Amniotic stem cell (primary cell): ENCODE measurements around the gene PCDHB1.
"Not testable (repeated sequence)": the region's sequence is repeated elsewhere in the genome, so short reads cannot be mapped to it uniquely, and the experiment has no call there.

ENCODE experiments used
- DNase-seq: peaks from one replicate; lab custom pipeline; 2025; lab: John Stamatoyannopoulos, UW

Gene PCDHB1

DNA sequence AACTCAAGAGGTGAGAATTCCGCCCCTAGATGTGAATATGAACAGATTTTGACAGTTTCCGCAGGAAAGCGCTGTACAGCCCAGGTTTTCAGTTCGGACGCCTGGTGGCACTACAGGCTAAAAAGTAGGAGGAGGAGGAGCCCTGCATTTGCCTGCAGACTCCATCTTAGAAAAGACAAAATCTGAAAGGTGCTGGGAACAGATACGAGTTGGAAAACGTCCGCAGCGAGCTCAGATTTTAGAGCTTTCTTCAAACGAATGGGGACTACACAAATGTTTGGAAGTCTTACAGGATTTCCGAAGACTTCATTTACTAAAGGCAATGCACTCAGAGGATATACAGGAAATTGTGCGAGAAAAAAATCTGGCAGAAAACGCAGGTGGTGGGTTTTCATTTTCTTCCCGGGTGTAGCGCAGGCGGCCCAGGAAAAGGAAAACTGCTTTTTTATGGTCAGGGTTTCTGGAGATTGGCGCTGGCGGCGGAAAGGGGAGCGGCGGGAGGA is 33.4 kb downstream of the PCDHB1 start:
- DNase-seq, result no peak

DNA sequence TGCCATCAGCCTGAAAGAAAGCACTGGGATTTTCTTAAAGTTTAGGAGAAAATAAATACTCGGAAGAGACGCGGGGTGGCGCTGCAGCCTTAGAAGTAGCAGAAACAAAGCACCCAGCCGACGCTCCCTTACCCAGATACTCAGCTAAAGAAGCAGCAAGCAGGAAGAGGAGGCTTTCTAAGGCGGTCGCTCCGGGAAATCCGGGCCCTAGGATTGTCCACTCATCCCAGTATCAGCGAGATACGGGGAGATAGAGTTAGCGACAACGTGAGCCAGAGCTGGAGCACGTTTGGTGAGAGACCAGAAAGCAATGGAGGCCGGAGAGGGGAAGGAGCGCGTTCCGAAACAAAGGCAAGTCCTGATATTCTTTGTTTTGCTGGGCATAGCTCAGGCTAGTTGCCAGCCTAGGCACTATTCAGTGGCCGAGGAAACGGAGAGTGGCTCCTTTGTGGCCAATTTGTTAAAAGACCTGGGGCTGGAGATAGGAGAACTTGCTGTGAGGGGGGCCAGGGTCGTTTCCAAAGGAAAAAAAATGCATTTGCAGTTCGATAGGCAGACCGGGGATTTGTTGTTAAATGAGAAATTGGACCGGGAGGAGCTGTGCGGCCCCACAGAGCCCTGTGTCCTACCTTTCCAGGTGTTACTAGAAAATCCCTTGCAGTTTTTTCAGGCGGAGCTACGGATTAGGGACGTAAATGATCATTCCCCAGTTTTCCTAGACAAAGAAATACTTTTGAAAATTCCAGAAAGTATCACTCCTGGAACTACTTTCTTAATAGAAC is 43.5 kb downstream of the PCDHB1 start, which contains the start of gene PCDHB2:
Gene PCDHB2, plus strand, starts transcription at position 135 of the 782 bp plus-strand sequence. Its CDS starts 176 bp downstream, at position 311.
- DNase-seq, result no peak

DNA sequence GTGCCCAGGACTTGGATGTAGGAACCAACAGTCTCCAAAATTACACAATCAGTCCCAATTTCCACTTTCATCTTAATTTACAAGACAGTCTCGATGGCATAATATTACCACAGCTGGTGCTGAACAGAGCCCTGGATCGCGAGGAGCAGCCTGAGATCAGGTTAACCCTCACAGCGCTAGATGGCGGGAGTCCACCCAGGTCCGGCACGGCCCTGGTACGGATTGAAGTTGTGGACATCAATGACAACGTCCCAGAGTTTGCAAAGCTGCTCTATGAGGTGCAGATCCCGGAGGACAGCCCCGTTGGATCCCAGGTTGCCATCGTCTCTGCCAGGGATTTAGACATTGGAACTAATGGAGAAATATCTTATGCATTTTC is 44.1 kb downstream of the PCDHB1 start:
- no peak for DNase-seq

DNA sequence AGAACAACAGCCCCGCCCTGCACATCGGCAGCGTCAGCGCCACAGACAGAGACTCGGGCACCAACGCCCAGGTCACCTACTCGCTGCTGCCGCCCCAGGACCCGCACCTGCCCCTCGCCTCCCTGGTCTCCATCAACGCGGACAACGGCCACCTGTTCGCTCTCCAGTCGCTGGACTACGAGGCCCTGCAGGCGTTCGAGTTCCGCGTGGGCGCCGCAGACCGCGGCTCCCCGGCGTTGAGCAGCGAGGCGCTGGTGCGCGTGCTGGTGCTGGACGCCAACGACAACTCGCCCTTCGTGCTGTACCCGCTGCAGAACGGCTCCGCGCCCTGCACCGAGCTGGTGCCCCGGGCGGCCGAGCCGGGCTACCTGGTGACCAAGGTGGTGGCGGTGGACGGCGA is 45.0 kb downstream of the PCDHB1 start:
- not testable (repeated sequence) for DNase-seq

DNA sequence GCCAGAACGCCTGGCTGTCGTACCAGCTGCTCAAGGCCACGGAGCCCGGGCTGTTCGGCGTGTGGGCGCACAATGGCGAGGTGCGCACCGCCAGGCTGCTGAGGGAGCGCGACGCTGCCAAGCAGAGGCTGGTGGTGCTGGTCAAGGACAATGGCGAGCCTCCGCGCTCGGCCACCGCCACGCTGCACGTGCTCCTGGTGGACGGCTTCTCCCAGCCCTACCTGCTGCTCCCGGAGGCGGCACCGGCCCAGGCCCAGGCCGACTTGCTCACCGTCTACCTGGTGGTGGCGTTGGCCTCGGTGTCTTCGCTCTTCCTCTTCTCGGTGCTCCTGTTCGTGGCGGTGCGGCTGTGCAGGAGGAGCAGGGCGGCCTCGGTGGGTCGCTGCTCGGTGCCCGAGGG is 45.4 kb downstream of the PCDHB1 start:
- DNase-seq, result not testable (repeated sequence)

DNA sequence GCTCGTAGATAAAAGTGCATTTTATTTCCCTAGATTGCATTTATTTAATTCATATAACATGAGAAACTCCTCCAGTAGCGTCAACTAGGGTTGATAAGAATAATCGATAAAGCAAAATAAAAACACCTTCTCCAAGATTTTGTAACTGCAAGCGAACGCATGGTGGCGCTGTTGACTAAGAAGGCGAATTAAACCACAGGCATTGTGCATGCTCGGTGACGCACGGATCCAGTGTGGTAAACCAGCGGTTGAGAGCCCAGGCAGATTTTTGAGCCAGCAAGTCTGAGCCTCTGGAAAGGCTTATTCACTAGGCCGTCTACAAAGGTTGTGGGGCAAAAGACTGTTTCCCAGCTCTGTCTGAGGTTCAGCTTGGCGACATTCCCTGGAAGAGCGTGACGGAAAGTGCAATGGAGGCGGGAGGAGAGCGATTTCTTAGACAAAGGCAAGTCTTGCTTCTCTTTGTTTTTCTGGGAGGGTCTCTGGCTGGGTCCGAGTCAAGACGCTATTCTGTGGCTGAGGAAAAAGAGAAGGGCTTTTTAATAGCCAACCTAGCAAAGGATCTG is 49.1 kb downstream of the PCDHB1 start, which contains the start of gene PCDHB3:
Gene PCDHB3, plus strand, starts transcription at position 231 of the 563 bp plus-strand sequence. Its CDS starts 177 bp downstream, at position 408.
- no peak for DNase-seq

DNA sequence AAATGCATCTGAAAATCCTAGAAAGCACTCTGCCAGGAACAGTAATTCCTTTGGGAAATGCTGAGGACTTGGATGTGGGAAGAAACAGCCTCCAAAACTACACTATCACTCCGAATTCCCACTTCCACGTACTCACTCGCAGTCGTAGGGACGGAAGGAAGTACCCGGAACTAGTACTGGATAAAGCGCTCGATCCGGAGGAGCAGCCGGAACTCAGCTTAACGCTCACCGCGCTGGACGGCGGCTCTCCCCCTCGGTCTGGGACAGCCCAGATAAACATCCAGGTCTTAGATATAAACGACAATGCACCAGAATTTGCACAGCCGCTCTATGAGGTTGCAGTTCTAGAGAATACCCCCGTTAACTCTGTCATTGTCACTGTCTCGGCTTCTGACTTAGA is 49.9 kb downstream of the PCDHB1 start:
- no peak for DNase-seq

DNA sequence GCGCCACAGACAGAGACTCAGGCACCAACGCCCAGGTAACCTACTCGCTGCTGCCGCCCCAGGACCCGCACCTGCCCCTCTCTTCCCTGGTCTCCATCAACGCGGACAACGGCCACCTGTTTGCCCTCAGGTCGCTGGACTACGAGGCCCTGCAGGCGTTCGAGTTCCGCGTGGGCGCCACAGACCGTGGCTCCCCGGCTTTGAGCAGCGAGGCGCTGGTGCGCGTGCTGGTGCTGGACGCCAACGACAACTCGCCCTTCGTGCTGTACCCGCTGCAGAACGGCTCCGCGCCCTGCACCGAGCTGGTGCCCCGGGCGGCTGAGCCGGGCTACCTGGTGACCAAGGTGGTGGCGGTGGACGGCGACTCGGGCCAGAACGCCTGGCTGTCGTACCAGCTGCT is 50.9 kb downstream of the PCDHB1 start:
- DNase-seq, result not testable (repeated sequence)

DNA sequence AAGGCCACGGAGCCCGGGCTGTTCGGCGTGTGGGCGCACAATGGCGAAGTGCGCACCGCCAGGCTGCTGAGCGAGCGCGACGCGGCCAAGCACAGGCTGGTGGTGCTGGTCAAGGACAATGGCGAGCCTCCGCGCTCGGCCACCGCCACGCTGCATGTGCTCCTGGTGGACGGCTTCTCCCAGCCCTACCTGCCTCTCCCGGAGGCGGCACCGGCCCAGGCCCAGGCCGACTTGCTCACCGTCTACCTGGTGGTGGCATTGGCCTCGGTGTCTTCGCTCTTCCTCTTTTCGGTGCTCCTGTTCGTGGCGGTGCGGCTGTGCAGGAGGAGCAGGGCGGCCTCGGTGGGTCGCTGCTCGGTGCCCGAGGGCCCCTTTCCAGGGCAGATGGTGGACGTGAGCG is 51.3 kb downstream of the PCDHB1 start:
- DNase-seq, result not testable (repeated sequence)

DNA sequence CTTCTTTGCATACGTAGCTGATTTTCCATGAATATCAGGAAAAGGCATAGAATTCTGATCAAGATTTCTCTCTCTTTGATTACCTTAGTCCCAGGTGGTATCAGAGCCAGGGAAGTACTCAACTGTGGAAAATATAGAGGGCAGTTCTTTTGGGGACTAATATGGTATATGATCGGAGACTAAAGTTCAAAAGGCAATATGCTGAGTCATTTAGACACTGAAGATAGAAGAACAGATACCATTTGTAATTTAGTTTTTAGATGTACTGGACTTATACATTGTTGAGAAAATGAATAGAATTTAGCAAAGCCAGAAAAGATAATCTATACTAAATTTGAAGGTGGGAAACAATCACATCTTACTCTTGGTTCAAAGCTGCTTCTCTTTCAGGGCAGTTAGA is 54.2 kb downstream of the PCDHB1 start:
- DNase-seq, result no peak
